ENCODE data around the gene BRI3. TPM values are rescaled to one million over a fixed set of nuclear protein-coding genes. Genes with fewer than 3 reads are reported as not detected.

BRI3 gene
- total and polyA plus RNA-seq, 2 of the 13 experiments (the other 11 are each of a cell fraction or from before 2014, with no cell fraction given): 54.0 to 103 TPM

GRCh38 chr7:98280791-98281756, at the start of gene BRI3 (continued):
- TF ChIP-seq ZNF609 (CRISPR knock-in tag; IDR thresholded peaks at IDR 0.05; ENCODE audit: borderline replicate concordance) (0 out of 2 replicates have a peak, but pooled peaks have one; percentile 8), SP5 (CRISPR knock-in tag; IDR thresholded peaks at IDR 0.05; ENCODE audit: borderline replicate concordance, low read depth) (peak; percentile 51; the same call in 1 of the 2 replicates), ZBTB49 (CRISPR knock-in tag; IDR thresholded peaks at IDR 0.05; ENCODE audit: borderline replicate concordance) (no peak), ARID4A (CRISPR knock-in tag; IDR thresholded peaks at IDR 0.05; ENCODE audit: borderline replicate concordance) (peak; percentile 65; the same call in 1 of the 2 replicates), IKZF5 (CRISPR knock-in tag; IDR thresholded peaks at IDR 0.05) (peak; percentile 53; the same call in 1 of the 2 replicates), ZNF737 (CRISPR knock-in tag; IDR thresholded peaks at IDR 0.05; ENCODE audit: borderline replicate concordance) (no peak), ZNF850 (CRISPR knock-in tag; conservative IDR thresholded peaks at IDR 0.05) (no peak), ZBTB38 (CRISPR knock-in tag; IDR thresholded peaks at IDR 0.05) (0 out of 2 replicates have a peak, but pooled peaks have one; percentile 30)
